Skeletal muscle cell (primary cell): ENCODE results near the gene PTPN7.
"Not testable (repeated sequence)": the region's sequence is repeated elsewhere in the genome, so short reads cannot be mapped to it uniquely, and the experiment has no call there.

Experiments used
- DNase-seq: peaks from one replicate; pipeline ENCODE4 v3.0.0-alpha.2; 2010; ENCODE audit warnings: low read depth
- H3K4me3 ChIP-seq: 2 replicates; pipeline ENCODE4 v1.5.1; 2011; ENCODE audit warnings: low read depth, mild to moderate bottlenecking, control low read depth, low read length, moderate library complexity

PTPN7 gene

DNA sequence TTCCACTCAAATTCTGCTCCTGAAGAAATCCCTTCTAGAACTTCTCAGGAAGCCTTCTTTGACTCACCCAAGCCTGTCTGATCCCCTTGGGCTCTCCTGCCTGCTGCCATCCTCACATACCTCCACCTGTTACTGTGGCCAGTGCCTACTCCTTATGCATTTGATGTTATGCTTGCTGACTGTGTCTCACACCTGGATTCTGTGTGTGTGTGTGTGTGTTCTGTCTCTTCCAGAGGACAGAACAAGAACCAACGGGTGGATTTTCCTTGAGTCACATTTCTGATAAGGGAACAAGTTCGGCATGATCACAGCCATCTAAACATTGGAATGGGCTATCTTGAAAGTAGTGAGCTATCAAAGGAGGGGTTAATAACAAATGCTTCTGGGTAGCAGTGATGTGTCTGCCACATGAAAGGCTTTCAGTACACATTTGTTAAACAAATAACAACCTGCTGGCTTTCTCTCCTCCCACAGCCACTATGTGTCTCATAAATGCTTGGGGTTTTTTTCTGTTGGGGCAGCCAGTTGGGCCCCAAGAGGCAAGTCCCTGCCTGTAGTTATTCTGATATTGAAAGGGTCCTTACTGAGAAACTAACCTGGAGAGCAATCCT, 46.6 kb downstream of the PTPN7 start:
- no peak overlapping the region for H3K4me3 ChIP-seq
- no peak for DNase-seq

GRCh38 chr1:202112859-202113689, 47.3 kb downstream of the PTPN7 start:
- no peak overlapping the region for H3K4me3 ChIP-seq
- DNase-seq, result no peak

- DNase-seq, H3K4me3 ChIP-seq: not testable (repeated sequence)
These were observed 48.8 kb downstream of the PTPN7 start for GRCh38 chr1:202111589-202111988.

DNA sequence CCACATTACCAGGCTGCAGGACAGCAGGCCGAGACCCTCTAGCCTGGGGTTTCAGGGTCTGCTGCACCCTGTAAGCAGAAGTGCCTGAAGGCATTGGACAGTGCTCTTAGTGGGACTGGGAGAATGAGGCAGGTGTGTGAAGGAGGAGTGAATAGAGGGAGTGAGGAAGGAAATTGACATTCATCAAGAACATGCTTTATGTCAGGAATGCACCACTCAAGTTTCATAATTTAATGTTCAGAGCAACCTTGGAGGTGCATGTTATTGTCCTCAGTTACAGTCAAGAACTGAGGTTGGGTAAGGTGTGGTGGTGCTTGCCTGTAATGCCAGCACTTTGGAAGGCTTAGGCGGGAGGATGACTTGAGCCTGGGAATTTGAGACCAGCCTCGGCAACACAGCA, 49.4 kb downstream of the PTPN7 start:
- no peak for DNase-seq
- no peak overlapping the region for H3K4me3 ChIP-seq

GRCh38 chr1:202107801-202108731, 52.3 kb downstream of the PTPN7 start:
- DNase-seq, result no peak
- H3K4me3 ChIP-seq, result no peak overlapping the region

DNA sequence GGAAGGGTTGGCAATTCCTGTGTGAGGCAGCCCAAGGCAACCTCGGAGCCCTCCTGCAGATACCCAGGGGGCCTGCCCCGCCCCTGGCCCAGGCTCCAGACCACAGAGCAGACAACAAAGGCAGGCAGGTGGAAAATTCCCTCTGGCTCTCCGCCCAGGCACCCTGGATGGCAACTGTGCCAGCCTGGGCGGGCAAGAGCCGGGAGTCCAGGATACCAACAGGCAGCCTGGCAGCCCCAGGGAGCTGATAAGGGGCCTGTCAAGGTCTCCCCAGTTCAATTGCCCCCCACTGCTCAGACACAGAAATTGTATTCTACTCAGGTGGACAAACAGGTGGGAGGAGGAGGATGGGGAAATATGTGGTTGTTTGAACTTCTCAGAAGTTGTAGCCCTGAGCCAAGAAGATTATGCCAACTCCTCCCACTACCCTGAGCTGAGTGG, 53.1 kb downstream of the PTPN7 start:
- H3K4me3 ChIP-seq, result no peak overlapping the region
- no peak for DNase-seq

- no peak overlapping the region for H3K4me3 ChIP-seq
- no peak for DNase-seq
These were observed 53.8 kb downstream of the PTPN7 start for GRCh38 chr1:202106340-202107254.

- H3K4me3 ChIP-seq, result no peak overlapping the region
- DNase-seq, result no peak
These were observed 54.6 kb downstream of the PTPN7 start for GRCh38 chr1:202105571-202106339.

DNA sequence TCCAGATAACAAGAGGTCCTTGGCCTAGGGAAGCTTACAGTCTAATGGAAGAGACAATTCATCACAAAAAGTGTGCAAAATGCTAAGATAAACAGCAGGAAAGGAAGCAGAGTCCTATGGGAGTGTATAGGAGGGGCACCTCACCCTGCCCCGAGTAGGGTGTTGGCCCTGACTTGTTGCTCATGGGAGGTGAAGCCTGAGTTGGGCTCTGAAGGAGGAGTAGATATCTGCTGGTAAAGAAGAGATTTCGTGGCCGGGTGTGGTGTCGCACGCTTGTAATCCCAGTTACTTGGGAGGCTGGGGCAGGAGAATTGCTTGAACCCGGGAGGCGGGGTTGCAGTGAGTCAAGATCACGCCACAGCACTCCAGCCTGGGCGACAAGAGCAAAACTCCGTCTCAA, 56.3 kb downstream of the PTPN7 start:
- no peak overlapping the region for H3K4me3 ChIP-seq
- no peak for DNase-seq

GRCh38 chr1:202101184-202101583, 59.2 kb downstream of the PTPN7 start:
- DNase-seq, result no peak
- H3K4me3 ChIP-seq, result no peak overlapping the region
